HG03521 (cell line): ENCODE data around the gene ZNF3.

ENCODE experiments used
- ATAC-seq: cut with Tn5 transposase; IDR thresholded peaks from one replicate; pipeline ENCODE4 v1.9.1; 2021; ENCODE audit warnings: mild to moderate bottlenecking, moderate library complexity; ENCODE audit not compliant: unreplicated experiment

The ZNF3 gene

DNA sequence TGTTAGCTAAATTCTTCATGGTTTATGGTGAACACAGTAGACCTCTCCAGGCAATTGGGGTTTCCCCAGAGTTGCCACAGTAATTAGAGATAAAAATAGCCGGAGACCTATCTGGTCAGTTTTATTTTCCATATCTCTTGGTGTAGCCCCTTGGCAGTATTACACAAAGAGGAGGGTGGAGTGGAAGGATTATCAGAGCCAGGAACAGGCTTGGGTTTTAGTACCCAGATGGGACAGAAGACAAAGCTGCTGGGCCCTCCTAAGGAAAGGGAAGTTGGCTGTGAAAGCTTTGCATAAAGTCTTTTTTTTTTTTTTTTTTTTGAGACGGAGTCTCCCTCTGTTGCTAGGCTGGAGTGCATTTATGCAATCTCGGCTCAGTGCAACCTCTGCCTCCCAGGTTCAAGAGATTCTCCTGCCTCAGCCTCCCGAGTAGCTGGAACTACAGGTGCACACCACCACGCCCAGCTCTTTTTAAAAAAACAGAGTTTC is 22.2 kb downstream of the ZNF3 start:
- ATAC-seq, result no peak

DNA sequence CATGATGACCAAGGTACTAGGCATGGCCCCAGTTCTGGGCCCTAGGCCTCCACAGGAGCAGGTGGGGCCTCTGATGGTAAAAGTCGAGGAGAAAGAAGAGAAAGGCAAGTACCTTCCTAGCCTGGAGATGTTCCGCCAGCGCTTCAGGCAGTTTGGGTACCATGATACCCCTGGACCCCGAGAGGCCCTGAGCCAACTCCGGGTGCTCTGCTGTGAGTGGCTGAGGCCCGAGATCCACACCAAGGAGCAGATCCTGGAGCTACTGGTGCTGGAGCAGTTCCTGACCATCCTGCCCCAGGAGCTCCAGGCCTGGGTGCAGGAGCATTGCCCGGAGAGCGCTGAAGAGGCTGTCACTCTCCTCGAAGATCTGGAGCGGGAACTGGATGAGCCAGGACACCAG is 24.5 kb downstream of the ZNF3 start:
- ATAC-seq, result no peak

DNA sequence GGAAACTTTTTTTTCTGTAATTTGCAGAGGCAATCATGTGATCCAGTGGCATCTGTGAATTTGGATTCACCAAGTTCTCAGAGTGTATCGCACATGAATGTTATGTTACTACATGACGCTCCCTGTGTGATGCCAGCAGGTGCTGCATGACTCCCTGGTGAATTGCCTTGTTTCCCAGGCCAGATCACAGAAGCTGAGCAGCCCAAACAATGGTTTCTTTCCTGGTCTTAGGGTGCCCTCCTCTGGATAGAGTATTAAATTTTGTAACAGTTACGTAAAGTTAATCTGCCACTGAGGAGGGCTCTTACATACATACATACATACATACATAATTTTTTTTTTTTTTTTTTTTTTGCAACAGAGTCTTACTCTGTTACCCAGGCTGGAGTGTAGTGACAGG is 28.3 kb downstream of the ZNF3 start:
- no peak for ATAC-seq

DNA sequence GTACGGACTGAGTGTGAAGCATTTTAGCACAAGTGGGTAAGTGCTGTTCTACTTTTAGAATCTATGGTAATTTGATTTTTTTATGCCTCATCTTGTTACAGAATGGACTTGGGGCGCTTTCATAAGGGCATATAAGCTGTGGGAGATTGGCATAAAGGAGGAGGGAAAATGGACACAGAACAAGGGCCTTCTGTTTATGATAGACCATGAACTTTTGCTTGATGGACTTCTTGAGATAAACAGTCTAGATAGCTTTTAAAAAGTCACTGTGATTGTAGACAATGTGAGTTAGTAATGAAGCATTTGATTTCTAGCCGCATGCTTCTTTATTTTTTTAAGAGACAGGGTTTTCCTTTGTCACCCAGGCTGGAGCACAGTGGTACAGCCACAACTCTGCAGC is 29.9 kb downstream of the ZNF3 start:
- no peak for ATAC-seq

DNA sequence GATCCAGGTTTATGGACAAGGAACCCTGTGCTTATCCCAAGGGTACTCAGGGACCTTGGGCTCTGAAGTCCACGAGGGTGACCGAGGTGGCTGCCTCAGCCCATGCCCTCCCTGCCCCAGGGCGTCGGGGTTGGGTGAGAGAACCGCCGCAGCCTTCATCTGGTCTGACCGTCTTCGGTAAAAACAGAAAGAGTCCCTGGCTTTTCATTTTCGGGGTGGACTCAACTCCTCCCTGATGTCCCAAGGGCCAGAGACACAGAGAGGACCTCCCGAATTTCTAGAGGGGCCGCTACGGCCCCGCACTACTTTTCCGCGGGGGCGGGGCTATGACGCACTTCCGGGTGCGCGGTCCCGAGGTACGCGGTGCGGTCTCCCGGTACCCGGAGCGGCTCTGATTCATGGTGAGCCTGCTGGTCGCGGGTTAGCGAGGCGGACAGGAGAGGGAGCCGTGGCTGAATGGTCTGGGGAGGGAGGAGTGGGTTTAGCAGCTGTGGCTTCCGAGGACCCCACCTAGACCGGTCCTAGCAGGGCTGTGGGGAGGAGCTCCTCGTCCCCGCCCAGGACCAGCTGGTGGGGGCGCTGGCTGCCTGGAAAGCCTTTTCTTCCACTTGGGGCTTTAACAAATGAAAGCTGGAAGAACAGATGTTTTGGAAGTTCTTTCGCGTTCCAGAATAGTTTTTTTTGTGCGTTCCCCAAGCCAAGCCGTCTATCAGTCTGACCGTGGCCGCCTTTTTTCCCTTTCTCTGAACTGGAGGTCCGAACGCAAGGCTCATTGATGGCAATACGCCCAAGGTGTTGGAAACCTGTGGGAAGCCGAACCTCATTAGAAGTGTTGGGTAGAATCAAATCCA is 31.9 kb downstream of the ZNF3 start, which contains the start of gene ZSCAN21:
ZSCAN21 (plus strand) TSS at position 334 of the 851 bp plus-strand sequence. CDS start 7,233 bp downstream, outside the sequence.
- peak; percentile 89 for ATAC-seq

DNA sequence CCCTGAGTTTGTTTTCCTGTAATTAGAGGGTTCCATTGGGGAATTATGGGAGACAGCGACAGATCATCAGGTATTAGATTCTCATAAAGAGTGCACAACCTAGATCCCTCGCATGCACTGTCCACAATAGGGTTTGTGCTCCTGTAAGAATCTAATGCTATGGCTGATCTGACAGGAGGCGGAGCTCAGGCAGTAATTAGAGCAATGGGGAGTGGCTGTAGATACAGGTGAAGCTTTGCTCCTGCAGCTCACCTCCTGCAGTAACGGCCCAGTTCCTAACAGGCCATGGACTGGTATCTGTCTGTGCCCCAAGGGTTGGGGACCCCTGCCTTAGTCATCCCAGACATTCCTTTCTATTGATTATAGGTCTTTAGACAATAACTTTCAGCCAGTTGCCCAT is 32.8 kb downstream of the ZNF3 start:
- ATAC-seq, result no peak

DNA sequence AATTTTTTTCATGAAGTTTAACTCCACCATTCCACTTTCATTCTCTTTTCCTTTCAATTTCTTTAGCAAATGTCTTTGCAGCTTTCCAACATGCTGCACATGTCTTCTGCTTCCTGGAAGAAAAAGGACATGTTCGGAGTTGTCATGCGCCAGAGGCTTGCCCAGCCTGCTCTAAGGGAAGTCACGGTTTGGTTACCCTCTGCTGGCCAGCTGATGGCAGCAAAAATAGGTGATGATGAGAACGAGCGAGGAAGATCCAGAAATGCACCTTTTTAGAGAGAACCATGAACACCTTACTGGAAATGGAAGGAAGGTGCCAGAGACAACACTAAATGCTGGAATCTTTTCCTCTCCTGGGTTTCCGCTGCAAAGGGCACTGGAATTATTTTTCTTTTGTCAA is 36.8 kb downstream of the ZNF3 start:
- ATAC-seq, result no peak

DNA sequence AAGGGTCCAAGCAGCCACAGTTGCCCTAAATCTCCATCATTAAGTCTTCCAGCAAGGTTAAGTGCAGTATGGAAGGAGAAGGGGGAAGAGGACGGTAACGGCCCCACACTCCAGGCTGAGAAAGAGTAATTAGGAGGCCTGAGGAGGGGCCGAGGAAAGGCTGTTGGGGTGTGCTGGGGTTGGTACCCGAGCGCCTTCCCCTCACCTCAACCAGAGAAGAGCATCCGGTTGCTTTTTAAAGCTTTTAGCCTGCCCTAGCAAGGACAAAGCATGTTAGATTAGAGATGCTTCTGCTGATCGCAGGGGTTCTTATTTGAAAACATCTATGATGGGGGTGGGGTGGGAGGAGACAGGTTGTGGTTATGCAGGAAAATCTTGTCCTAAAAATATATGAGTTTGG is 40.9 kb downstream of the ZNF3 start:
- ATAC-seq, result no peak

DNA sequence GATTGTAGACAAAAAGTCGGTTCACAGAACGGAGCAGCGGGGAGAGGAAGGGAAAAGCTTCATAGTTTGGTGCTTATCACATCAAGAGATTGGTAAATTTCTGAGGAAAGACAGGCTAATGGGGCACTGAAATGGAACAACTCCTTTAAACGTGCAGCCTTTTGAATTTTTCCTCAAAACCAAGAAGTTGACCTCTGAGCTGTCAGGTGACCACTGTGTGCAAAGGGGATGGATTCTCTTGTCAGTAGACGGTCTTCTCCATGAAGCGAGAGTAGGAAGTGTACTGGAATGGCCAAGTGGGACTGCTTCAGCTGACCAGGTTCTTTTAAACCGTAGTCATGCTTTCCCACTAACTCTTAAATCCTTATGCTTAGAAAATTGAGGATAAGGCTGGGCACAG is 43.2 kb downstream of the ZNF3 start:
- ATAC-seq, result no peak

DNA sequence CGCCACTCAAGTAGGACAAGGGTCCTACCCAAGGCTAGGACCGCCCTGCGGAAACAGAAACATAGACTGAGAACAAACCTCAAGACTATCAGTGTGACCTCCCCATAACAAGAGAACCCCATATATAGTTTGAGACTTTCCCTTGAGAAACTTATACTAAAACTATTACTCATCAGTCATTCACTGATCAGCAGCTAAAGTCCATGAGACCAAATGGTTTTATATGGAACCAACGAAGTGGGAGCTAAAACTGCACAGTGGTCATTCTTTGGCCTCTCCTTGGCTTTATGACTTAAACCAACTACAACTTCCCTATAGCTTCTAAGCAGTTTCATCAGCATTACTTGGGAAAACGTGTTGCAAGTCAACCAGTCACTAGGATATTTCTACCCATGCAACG is 45.6 kb downstream of the ZNF3 start:
- ATAC-seq, result no peak

DNA sequence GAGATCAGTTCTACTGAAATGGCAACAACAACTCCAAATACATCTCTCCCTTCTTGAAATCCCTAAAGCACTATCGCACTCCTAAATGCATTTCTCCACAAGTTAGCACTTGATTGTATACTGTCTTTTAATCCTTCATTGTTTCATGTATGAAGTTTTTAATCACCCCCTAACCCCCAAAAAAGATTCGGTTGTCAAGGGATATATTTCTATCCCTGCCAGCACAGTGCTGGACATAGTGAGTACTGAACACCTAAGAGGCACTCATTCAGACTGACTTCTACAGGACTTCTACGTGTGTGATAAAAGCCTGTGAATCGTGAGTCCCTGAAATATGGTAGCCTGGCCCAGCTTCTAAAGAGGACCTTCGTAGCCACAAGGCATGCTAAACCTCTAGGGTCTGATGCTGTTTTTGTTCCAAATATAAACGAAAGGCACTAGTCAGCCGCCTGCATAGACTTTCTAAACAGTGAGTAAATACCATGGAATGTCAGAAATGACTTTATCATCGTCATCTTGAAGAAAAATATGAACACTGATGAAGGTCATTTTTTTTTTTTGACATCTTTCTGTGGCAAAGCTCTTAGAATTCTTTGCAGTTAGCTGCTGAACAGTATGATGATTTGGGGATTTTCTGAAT is 46.5 kb downstream of the ZNF3 start:
- ATAC-seq, result no peak

DNA sequence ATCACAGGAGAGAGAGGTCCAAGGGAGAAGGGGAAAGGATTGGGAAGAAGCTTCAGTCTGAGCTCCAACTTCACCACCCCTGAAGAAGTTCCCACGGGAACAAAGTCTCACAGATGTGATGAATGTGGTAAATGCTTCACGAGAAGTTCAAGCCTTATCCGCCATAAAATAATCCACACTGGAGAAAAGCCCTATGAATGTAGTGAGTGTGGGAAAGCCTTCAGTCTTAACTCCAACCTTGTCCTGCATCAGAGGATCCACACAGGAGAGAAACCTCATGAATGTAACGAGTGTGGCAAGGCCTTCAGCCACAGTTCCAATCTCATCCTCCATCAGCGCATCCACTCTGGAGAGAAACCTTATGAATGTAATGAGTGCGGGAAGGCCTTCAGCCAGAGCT is 48.0 kb downstream of the ZNF3 start:
- ATAC-seq, result no peak

DNA sequence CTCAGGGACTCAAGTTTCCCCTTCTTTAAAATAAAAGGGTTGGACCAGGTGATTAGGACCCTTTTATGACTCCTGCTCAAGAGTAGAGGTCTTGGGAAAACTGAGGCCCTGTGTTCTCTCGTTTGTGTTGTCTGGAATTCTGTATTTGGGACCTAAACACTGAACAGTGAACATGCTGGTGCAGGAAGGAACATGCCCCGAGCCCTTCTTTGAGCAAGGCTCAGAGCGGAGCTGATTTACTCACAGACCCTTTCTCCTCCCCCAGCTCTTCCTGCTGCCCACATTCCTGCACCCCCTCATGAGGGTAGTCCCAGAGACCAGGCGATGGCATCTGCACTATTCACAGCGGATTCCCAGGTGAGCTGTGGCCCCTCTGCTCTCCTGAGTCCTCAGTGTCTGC is 51.9 kb downstream of the ZNF3 start:
- ATAC-seq, result no peak

DNA sequence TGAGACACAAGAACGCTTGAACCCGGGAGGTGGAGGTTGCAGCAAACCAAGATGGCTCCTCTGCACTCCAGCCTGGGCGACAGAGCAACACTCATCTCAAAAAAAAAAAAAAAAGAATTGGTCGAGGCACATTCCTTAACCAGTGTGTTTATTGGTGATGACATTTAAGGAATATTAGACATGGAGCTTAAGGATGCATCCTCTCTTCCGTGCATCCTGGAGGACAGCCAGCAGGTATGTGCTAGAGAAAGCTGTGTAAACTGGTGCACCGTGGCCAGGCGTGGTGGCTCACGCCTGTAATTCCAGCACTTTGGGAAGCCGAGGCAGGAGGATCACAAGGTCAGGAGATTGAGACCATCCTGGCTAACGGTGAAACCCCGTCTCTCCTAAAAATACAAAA is 54.3 kb downstream of the ZNF3 start:
- ATAC-seq, result no peak

DNA sequence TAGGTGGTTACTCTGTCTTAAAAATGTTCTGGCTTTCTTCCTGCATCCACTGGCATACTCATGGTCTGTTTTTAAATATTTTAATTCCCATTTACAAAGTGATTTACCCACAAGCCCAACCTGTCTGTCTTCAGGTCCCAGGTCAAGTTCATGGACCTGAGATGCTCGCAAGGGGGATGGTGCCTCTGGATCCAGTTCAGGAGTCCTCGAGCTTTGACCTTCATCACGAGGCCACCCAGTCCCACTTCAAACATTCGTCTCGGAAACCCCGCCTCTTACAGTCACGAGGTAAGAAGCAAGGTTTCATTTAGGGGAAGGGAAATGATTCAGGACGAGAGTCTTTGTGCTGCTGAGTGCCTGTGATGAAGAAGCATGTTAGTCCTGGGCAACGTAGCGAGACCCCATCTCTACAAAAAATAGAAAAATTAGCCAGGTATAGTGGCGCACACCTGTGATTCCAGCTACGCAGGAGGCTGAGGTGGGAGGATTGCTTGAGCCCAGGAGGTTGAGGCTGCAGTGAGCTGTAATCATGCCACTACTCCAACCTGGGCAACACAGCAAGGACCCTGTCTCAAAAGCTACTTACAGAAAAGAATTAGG is 57.4 kb downstream of the ZNF3 start:
- ATAC-seq, result no peak

DNA sequence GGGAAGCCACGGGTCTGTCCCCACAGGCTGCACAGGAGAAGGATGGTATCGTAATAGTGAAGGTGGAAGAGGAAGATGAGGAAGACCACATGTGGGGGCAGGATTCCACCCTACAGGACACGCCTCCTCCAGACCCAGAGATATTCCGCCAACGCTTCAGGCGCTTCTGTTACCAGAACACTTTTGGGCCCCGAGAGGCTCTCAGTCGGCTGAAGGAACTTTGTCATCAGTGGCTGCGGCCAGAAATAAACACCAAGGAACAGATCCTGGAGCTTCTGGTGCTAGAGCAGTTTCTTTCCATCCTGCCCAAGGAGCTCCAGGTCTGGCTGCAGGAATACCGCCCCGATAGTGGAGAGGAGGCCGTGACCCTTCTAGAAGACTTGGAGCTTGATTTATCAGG is 58.0 kb downstream of the ZNF3 start:
- no peak for ATAC-seq

DNA sequence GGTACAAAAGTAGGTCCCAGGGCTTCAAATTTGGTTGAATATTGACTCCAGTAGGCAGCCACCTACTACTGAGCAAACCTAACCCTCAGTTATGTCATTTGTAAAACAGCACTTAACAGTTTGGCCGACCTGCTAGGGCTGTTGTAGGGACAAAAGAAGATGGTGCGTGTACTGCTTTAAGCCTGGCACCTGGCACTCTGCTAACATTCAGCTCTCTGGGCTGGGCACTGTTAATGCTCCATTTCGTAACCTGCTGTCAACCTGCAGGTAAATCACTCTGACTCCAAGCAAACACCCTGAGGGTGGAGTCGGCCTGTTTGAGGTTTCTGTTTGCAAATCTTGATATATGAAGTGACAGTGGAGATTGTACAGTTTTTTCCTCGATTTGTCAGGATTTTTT is 58.9 kb downstream of the ZNF3 start:
- no peak for ATAC-seq

DNA sequence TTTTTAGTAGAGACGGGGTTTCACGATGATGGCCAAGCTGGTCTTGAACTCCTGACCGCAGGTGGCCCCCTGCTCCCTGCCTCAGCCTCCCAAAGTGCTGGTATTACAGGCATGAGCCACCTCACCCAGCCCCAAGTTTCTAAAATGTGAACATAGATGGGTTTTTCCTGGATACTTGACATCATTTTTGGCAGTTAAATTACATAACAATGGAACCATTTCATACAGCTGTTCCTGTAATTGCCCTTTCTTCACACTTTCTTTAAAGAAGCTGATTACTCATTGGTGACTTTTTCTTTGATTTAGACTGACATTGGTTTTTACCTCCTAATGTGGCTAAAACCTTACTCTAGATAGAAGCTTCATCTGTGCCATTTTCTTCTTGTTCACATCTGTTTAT is 60.2 kb downstream of the ZNF3 start:
- ATAC-seq, result no peak
